Suprapubic skin (tissue), 4 donors: Measurements from ENCODE around the gene HMCN1.

Source experiments
- CTCF ChIP-seq, 2 donors: fragments of 200-600 bp in 1 of 2; fragments of 450-650 bp in 1 of 2; sonication (generic) in 1 of 2; IDR thresholded peaks; one replicate each; pipeline ENCODE4 v1.5.1; 2016 to 2019; ENCODE audit warnings: antibody characterized with exemption in 2 of 2, mild to moderate bottlenecking in 1 of 2, moderate library complexity in 1 of 2
- EP300 ChIP-seq: sonication (generic); formaldehyde crosslinking; IDR thresholded peaks from one replicate; pipeline ENCODE4 v1.6.1; 2017; ENCODE audit warnings: antibody characterized with exemption
- POLR2A ChIP-seq, 2 donors: fragments of 450-650 bp; IDR thresholded peaks; one replicate each; pipeline ENCODE4 v1.6.1; 2017; ENCODE audit warnings: antibody characterized with exemption in 2 of 2, mild to moderate bottlenecking in 2 of 2, moderate library complexity in 2 of 2
- POLR2AphosphoS5 ChIP-seq, 3 donors: sonication (generic); formaldehyde crosslinking; IDR thresholded peaks; one replicate each; pipeline ENCODE4 v1.6.1; 2017; ENCODE audit warnings: antibody characterized with exemption in 3 of 3

- no peak for TF ChIP-seq POLR2A (IDR thresholded peaks at IDR 0.05)
- TF ChIP-seq EP300, result no peak
- TF ChIP-seq CTCF (IDR thresholded peaks at IDR 0.05), result no peak
- no peak for TF ChIP-seq POLR2AphosphoS5 (IDR thresholded peaks at IDR 0.05)
These were observed 268.2 kb downstream of the HMCN1 start for GRCh38 chr1:186002406-186002805.
